ENCODE results near the gene UBA3.

The UBA3 gene

GRCh38 chr3:69119681-69120080, 39.5 kb upstream of the UBA3 start:
- TF ChIP-seq, protein P1, sequence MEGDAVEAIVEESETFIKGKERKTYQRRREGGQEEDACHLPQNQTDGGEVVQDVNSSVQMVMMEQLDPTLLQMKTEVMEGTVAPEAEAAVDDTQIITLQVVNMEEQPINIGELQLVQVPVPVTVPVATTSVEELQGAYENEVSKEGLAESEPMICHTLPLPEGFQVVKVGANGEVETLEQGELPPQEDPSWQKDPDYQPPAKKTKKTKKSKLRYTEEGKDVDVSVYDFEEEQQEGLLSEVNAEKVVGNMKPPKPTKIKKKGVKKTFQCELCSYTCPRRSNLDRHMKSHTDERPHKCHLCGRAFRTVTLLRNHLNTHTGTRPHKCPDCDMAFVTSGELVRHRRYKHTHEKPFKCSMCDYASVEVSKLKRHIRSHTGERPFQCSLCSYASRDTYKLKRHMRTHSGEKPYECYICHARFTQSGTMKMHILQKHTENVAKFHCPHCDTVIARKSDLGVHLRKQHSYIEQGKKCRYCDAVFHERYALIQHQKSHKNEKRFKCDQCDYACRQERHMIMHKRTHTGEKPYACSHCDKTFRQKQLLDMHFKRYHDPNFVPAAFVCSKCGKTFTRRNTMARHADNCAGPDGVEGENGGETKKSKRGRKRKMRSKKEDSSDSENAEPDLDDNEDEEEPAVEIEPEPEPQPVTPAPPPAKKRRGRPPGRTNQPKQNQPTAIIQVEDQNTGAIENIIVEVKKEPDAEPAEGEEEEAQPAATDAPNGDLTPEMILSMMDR (IDR thresholded peaks at IDR 0.05; ENCODE audit: low read depth, low read length, poor library complexity, severe bottlenecking): no peak
- no peak for TF ChIP-seq EZH2phosphoT487 (IDR thresholded peaks at IDR 0.05; ENCODE audit: borderline replicate concordance, low read length)
- H3K4me1 ChIP-seq (ENCODE audit: control insufficient read depth, low read length): no peaks in the 10 kb centered on the region
- H3K27ac ChIP-seq (ENCODE audit: low read depth, low read length): no peak overlapping the region
- H4K20me1 ChIP-seq (ENCODE audit: control insufficient read depth, insufficient read depth, low read depth, low read length): no peaks in the 10 kb centered on the region
- no peak overlapping the region for H3K4me2 ChIP-seq (ENCODE audit: low read length)
- no peaks in the 10 kb centered on the region for H3K36me3 ChIP-seq (ENCODE audit: control insufficient read depth, low read length)
- H3K79me2 ChIP-seq (ENCODE audit: control insufficient read depth, low read length): no peaks in the 10 kb centered on the region
- H3K9me3 ChIP-seq (ENCODE audit: control insufficient read depth, insufficient read depth, low read length): no peaks in the 10 kb centered on the region
- H3K9me2 ChIP-seq (replicated peaks; ENCODE audit: control insufficient read depth, low read length): no peaks in the 10 kb centered on the region
- H3F3A ChIP-seq (ENCODE audit: control insufficient read depth, insufficient read depth): no peaks in the 10 kb centered on the region
- no peak overlapping the region for H3K4me3 ChIP-seq (ENCODE audit: low read length)
- H3K27me3 ChIP-seq (ENCODE audit: control insufficient read depth, low read length): peaks cover 9% of the 10 kb centered on the region; the same call in 1 of the 2 replicates

GRCh38 chr3:69119138-69119537, 39.0 kb upstream of the UBA3 start:
- no peaks in the 10 kb centered on the region for H3K4me1 ChIP-seq (ENCODE audit: control insufficient read depth, low read length)
- no peak overlapping the region for H3K4me3 ChIP-seq (ENCODE audit: low read length)
- no peaks in the 10 kb centered on the region for H3K79me2 ChIP-seq (ENCODE audit: control insufficient read depth, low read length)
- no peak overlapping the region for H3K4me2 ChIP-seq (ENCODE audit: low read length)
- H3K36me3 ChIP-seq (ENCODE audit: control insufficient read depth, low read length): no peaks in the 10 kb centered on the region
- H3F3A ChIP-seq (ENCODE audit: control insufficient read depth, insufficient read depth): no peaks in the 10 kb centered on the region
- H3K27me3 ChIP-seq (ENCODE audit: control insufficient read depth, low read length): peaks cover 9% of the 10 kb centered on the region; the same call in 1 of the 2 replicates
- H3K9me3 ChIP-seq (ENCODE audit: control insufficient read depth, insufficient read depth, low read length): no peaks in the 10 kb centered on the region
- H3K27ac ChIP-seq (ENCODE audit: low read depth, low read length): no peak overlapping the region
- no peaks in the 10 kb centered on the region for H4K20me1 ChIP-seq (ENCODE audit: control insufficient read depth, insufficient read depth, low read depth, low read length)
- TF ChIP-seq EZH2phosphoT487 (IDR thresholded peaks at IDR 0.05; ENCODE audit: borderline replicate concordance, low read length): no peak
- TF ChIP-seq, protein P1 (IDR thresholded peaks at IDR 0.05; ENCODE audit: low read depth, low read length, poor library complexity, severe bottlenecking): no peak
- H3K9me2 ChIP-seq (replicated peaks; ENCODE audit: control insufficient read depth, low read length): no peaks in the 10 kb centered on the region

DNA sequence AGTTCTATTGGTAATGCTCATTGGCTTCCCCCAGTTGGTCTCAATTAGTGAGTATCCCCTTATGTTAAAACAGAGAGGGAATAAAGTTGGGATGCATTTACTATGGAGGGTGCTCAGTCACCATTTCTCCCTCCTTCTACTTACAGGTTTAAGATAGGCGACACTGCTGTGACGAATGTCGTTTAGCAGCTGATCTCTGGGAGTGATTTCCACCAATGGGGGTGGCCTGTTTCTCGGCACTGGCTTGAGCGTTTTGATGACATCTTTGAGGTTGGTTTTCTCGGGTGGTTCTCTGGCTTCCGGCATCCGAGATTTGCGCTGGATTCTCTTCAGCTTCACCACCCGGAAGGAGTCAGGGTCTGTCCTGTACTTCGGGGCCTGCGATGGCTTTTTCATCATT, 38.4 kb upstream of the UBA3 start:
- Histone ChIP-seq H3K79me2 (ENCODE audit: control insufficient read depth, low read length) (no peaks in the 10 kb centered on the region), H3K4me1 (ENCODE audit: control insufficient read depth, low read length) (no peaks in the 10 kb centered on the region), H3F3A (ENCODE audit: control insufficient read depth, insufficient read depth) (no peaks in the 10 kb centered on the region), H3K4me3 (ENCODE audit: low read length) (no peak overlapping the region), H3K27ac (ENCODE audit: low read depth, low read length) (no peak overlapping the region), H4K20me1 (ENCODE audit: control insufficient read depth, insufficient read depth, low read depth, low read length) (no peaks in the 10 kb centered on the region), H3K36me3 (ENCODE audit: control insufficient read depth, low read length) (no peaks in the 10 kb centered on the region), H3K27me3 (ENCODE audit: control insufficient read depth, low read length) (peaks cover 9% of the 10 kb centered on the region; the same call in 1 of the 2 replicates), H3K9me3 (ENCODE audit: control insufficient read depth, insufficient read depth, low read length) (no peaks in the 10 kb centered on the region), H3K9me2 (replicated peaks; ENCODE audit: control insufficient read depth, low read length) (no peaks in the 10 kb centered on the region), H3K4me2 (ENCODE audit: low read length) (no peak overlapping the region)
- TF ChIP-seq EZH2phosphoT487 (IDR thresholded peaks at IDR 0.05; ENCODE audit: borderline replicate concordance, low read length): no peak
- TF ChIP-seq, protein P1 (IDR thresholded peaks at IDR 0.05; ENCODE audit: low read depth, low read length, poor library complexity, severe bottlenecking): no peak
